Measurements from ENCODE around the gene CCDC85C. TPM values are rescaled to one million over a fixed set of nuclear protein-coding genes. Genes with fewer than 3 reads are reported as not detected.

The CCDC85C gene
- total and polyA plus RNA-seq, 2 of the 4 experiments (the other 2 are of a cell fraction) = 16.0 to 19.0 TPM

GRCh38 chr14:99573000-99573330, 31.0 kb downstream of the CCDC85C start:
- H3K4ac ChIP-seq (ENCODE audit: low read depth, low read length) = peak overlapping the region; percentile 46; the same call in 1 of the 2 replicates
- no peak overlapping the region for H3K23ac ChIP-seq (ENCODE audit: low read depth, low read length)
- no peak overlapping the region for H3K14ac ChIP-seq (replicated peaks; ENCODE audit: low read depth, low read length)
- H2BK20ac ChIP-seq (ENCODE audit: low read depth, low read length) = no peak overlapping the region
- no peak overlapping the region for H3K27ac ChIP-seq (ENCODE audit: insufficient read depth, low read length)
- H3K27me3 ChIP-seq (ENCODE audit: control insufficient read depth, insufficient read depth, low read length) = no peaks in the 10 kb centered on the region
- in situ Hi-C loops (cut with MboI; ENCODE audit: low sequenced_read_pairs) (no loop called here), intact Hi-C loops (cut with micrococcal nuclease) (no loop called here), dilution Hi-C loops (cut with HindIII; ENCODE audit: low sequenced_read_pairs, unreplicated experiment) (no loop called here)
- peaks cover 45% of the 10 kb centered on the region for H4K20me1 ChIP-seq (ENCODE audit: insufficient read depth, low read length)
- H4K5ac ChIP-seq (ENCODE audit: low read depth, low read length) = no peak overlapping the region
- no peaks in the 10 kb centered on the region for H3K36me3 ChIP-seq (ENCODE audit: control insufficient read depth, insufficient read depth, low read length)
- 82% methylated on average over 10 of the region's 16 CpGs; no CpG with 5 or more reads in 1 of the 2 experiments for WGBS, 2 experiments (ENCODE audit: extremely low coverage in 2 of 2, insufficient read length in 1 of 2)
- H3K9me3 ChIP-seq (ENCODE audit: control insufficient read depth, insufficient read depth, low read length) = no peaks in the 10 kb centered on the region
- H3K79me1 ChIP-seq (ENCODE audit: low read depth in 1 of 2, low read length in 2 of 2) = peaks cover 32 to 94% of the 10 kb centered on the region in 2 experiments; a peak in 3 of 4 replicates
- H2AFZ ChIP-seq (replicated peaks; ENCODE audit: low read length, poor library complexity) = no peak overlapping the region
- H3K9me1 ChIP-seq (ENCODE audit: insufficient read depth, low read length) = peaks cover 42% of the 10 kb centered on the region
- H2BK5ac ChIP-seq (ENCODE audit: low read depth, low read length, poor library complexity, severe bottlenecking) = no peak overlapping the region
- H3K4me3 ChIP-seq (ENCODE audit: insufficient read depth, low read depth, low read length) = no peak overlapping the region
- H3K18ac ChIP-seq (ENCODE audit: low read depth, low read length) = no peak overlapping the region
- H4K8ac ChIP-seq (ENCODE audit: low read depth in 2 of 2, low read length in 2 of 2) = no peak overlapping the region
- no TSS peak for BruUV-seq (replicated peaks)
- H2BK15ac ChIP-seq (ENCODE audit: low read depth, low read length) = peak overlapping the region; percentile 66; the same call in 1 of the 3 replicates
- TF ChIP-seq CHD1 (IDR thresholded peaks at IDR 0.05; ENCODE audit: low read depth, low read length) = no peak
- no peak for TF ChIP-seq RAD21 (IDR thresholded peaks at IDR 0.05; ENCODE audit: low read length)
- no peak for TF ChIP-seq SMC3 (IDR thresholded peaks at IDR 0.05; ENCODE audit: low read depth, low read length)
- TF ChIP-seq FOS (IDR thresholded peaks at IDR 0.05; ENCODE audit: low read depth, low read length) = no peak
- no peak for TF ChIP-seq MAZ (IDR thresholded peaks at IDR 0.05; ENCODE audit: borderline replicate concordance, low read depth, low read length)
- TF ChIP-seq MAFK (IDR thresholded peaks at IDR 0.05; ENCODE audit: low read depth, low read length) = no peak
- TF ChIP-seq NFE2L2 (IDR thresholded peaks at IDR 0.05; ENCODE audit: low read depth, low read length) = no peak
- TF ChIP-seq ELK1 (IDR thresholded peaks at IDR 0.05; ENCODE audit: borderline replicate concordance, low read depth, low read length) = no peak
- no peak for TF ChIP-seq CTCF (conservative IDR thresholded peaks at IDR 0.05; ENCODE audit: low read depth, low read length)
- TF ChIP-seq BHLHE40 (IDR thresholded peaks at IDR 0.05; ENCODE audit: low read depth, low read length) = no peak
- no peak for TF ChIP-seq USF2 (IDR thresholded peaks at IDR 0.05; ENCODE audit: low read depth, low read length)
- TF ChIP-seq MXI1 (IDR thresholded peaks at IDR 0.05; ENCODE audit: borderline replicate concordance, low read depth, low read length) = no peak
- no peak for TF ChIP-seq POLR2A (IDR thresholded peaks at IDR 0.05; ENCODE audit: low read depth, low read length)
- peaks cover 63% of the 10 kb centered on the region for H3K4me1 ChIP-seq (ENCODE audit: control insufficient read depth, insufficient read depth, low read length)
- H4K91ac ChIP-seq (ENCODE audit: insufficient read depth, low read depth, low read length) = peak overlapping the region; percentile 45; the same call in 1 of the 2 replicates
- H2AK9ac ChIP-seq (replicated peaks; ENCODE audit: low read depth, low read length, poor library complexity) = peak overlapping the region; percentile 93
- H2BK120ac ChIP-seq (ENCODE audit: low read depth, low read length) = no peak overlapping the region
- DNase-seq (no peak), ATAC-seq (ENCODE audit: low read depth) (no peak)
- POLR2A ChIA-PET (ENCODE audit: unreplicated experiment) = no interaction called here
- CTCF ChIA-PET = no interaction called here
- peak overlapping the region; percentile 78 for H2AK5ac ChIP-seq (ENCODE audit: low read depth, low read length)
- H3K9ac ChIP-seq (ENCODE audit: low read depth, low read length) = no peak overlapping the region
- no peak overlapping the region for H3K56ac ChIP-seq (ENCODE audit: extremely low read depth, insufficient read depth, low read length)
- no peak overlapping the region for H3K4me2 ChIP-seq (ENCODE audit: low read depth, low read length)
